Naive B cell (primary cell): ENCODE results near the gene RACK1. TPM values are rescaled to one million over a fixed set of nuclear protein-coding genes. Genes with fewer than 3 reads are reported as not detected.
"Not testable (repeated sequence)": the region's sequence is repeated elsewhere in the genome, so short reads cannot be mapped to it uniquely, and the experiment has no call there.

ENCODE experiments used
- ATAC-seq, 2 donors: fragments of 150-1000 bp; cut with Tn5 transposase; 2 replicates each; pipeline ENCODE4 v1.10.0; 2021; ENCODE audit warnings: low read depth in 2 of 2, mild to moderate bottlenecking in 2 of 2, moderate library complexity in 2 of 2
- DNase-seq: peaks from one replicate; pipeline ENCODE4 v3.0.0; 2022
- H3K27ac Mint-ChIP-seq, 6 donors: one replicate each; pipeline ENCODE4 v1.8.0; 2020 to 2022; ENCODE audit warnings: mild to moderate bottlenecking in 6 of 6, mixed read lengths in 6 of 6, moderate library complexity in 5 of 6, inconsistent platforms in 2 of 6
- H3K27me3 Mint-ChIP-seq, 3 donors: one replicate each; pipeline ENCODE4 v1.8.0; 2021 to 2022; ENCODE audit warnings: mixed read lengths in 3 of 3, mild to moderate bottlenecking in 1 of 3
- H3K36me3 Mint-ChIP-seq, 2 donors: one replicate each; pipeline ENCODE4 v1.8.0; 2020 to 2022; ENCODE audit warnings: mixed read lengths in 2 of 2, inconsistent platforms in 1 of 2, mild to moderate bottlenecking in 1 of 2
- H3K4me1 Mint-ChIP-seq, 3 donors: one replicate each; pipeline ENCODE4 v1.8.0; 2020 to 2022; ENCODE audit warnings: mixed read lengths in 3 of 3, inconsistent platforms in 1 of 3, mild to moderate bottlenecking in 1 of 3, moderate library complexity in 1 of 3
- H3K4me3 Mint-ChIP-seq, 8 donors: one replicate each; pipeline ENCODE4 v1.8.0; 2020 to 2022; ENCODE audit warnings: mild to moderate bottlenecking in 8 of 8, mixed read lengths in 8 of 8, moderate library complexity in 8 of 8, inconsistent platforms in 2 of 8
- H3K9me3 Mint-ChIP-seq, 7 donors: one replicate each; pipeline ENCODE4 v1.8.0; 2020 to 2022; ENCODE audit warnings: mixed read lengths in 7 of 7, mild to moderate bottlenecking in 5 of 7, inconsistent platforms in 2 of 7, moderate library complexity in 1 of 7
- polyA plus RNA-seq, 6 donors: library from polyadenylated mRNA; unstranded; fragments of 300-500 nt; fragmentation: Illumina TruSeq; gene quantifications; one replicate each; pipeline ENCODE4 v1.2.3, GENCODE V29; 2021; ENCODE audit warnings: low read depth in 6 of 6

RACK1 gene
- 1,000 to 10,000 TPM; 2,383 to 2,887 (median 2,526) TPM for polyA plus RNA-seq

- H3K4me1 Mint-ChIP-seq: peaks cover 52 to 82% (median 65%) of the 10 kb centered on the region in 3 donors
- H3K9me3 Mint-ChIP-seq: no peaks in the 10 kb centered on the region
- H3K27me3 Mint-ChIP-seq: no peaks in the 10 kb centered on the region
- H3K4me3 Mint-ChIP-seq: peak within 1 kb of the TSS; percentile 96 to 99 (median 98)
- ATAC-seq (peak; percentile 77 to 79), DNase-seq (peak; percentile 89)
- H3K27ac Mint-ChIP-seq: peak within 1 kb of the TSS; percentile 96 to 98 (median 98)
- peaks cover 8 to 13% of the 10 kb centered on the region in 2 donors for H3K36me3 Mint-ChIP-seq
Measured at GRCh38 chr5:181243564-181244343, at the start of gene RACK1. Gene RACK1, minus strand, starts transcription at chr5:181243906. Its CDS starts 106 bp downstream, at chr5:181243800.

- DNase-seq (peak; percentile 25), ATAC-seq (peak; percentile 37 to 65)
- H3K36me3 Mint-ChIP-seq, H3K27me3 Mint-ChIP-seq, H3K9me3 Mint-ChIP-seq: not testable (repeated sequence)
- Mint-ChIP-seq H3K4me1 (peaks cover 24 to 26% (median 24%) of the 10 kb centered on the region in 3 donors), H3K4me3 (peak overlapping the region in 7 of 8 donors; percentile 36 to 86 (median 69)), H3K27ac (peak overlapping the region; percentile 88 to 96 (median 92))
Measured at GRCh38 chr5:181287331-181287730, 43.6 kb upstream of the RACK1 start.

DNA sequence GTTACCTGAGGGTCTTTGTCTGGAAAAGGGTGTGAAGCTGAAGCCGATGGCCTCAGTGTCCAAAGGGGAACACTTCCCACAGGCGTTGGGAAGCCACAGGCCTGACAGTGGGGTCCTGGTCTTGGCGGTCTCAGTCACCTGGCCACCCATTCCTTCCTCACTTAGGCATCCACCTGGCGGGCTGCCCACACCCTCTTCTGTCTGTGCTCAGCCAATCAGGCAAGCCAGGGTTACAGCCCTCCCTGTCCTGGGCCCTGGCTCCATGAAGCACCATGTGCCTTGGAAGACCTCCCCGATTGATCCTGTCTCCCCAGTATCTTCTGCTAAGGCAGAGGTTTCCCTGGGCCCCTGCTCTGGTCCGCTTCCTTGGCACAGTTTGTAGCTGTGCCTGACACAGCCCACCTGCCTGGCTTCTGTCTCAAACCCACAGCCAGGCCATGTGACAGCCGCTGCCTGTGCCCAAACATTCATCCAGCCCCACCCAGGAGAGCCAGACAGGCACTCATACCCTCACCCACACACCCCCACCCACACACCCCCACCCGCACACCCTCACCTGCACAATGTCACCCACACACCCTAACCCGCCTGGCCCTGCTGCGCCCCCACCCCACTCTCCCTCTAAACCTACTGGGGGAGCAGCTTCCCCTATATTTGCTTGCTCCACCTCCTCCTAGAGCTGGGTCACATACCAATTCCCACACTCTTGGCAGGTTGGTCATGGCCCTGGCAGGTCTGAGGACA lies 42.4 kb upstream of the RACK1 start:
- not testable (repeated sequence) for H3K36me3 Mint-ChIP-seq, DNase-seq, ATAC-seq, H3K9me3 Mint-ChIP-seq, H3K27me3 Mint-ChIP-seq
- peak overlapping the region in 4 of 8 donors; percentile 23 to 76 (median 62) for H3K4me3 Mint-ChIP-seq
- peak overlapping the region in 5 of 6 donors; percentile 88 to 96 (median 90) for H3K27ac Mint-ChIP-seq
- H3K4me1 Mint-ChIP-seq: peaks cover 24 to 27% (median 26%) of the 10 kb centered on the region in 3 donors

GRCh38 chr5:181283841-181284755 lies 40.4 kb upstream of the RACK1 start:
- not testable (repeated sequence) for H3K27me3 Mint-ChIP-seq, ATAC-seq, H3K4me3 Mint-ChIP-seq, H3K36me3 Mint-ChIP-seq, H3K9me3 Mint-ChIP-seq, DNase-seq
- peak overlapping the region in 4 of 6 donors; percentile 36 to 57 (median 46) for H3K27ac Mint-ChIP-seq
- H3K4me1 Mint-ChIP-seq: peaks cover 24 to 27% (median 26%) of the 10 kb centered on the region in 3 donors

GRCh38 chr5:181283347-181283746 lies 39.6 kb upstream of the RACK1 start:
- Mint-ChIP-seq H3K27me3 (no peaks in the 10 kb centered on the region), H3K27ac (peak overlapping the region in 4 of 6 donors; percentile 32 to 54 (median 37)), H3K9me3 (no peaks in the 10 kb centered on the region), H3K4me3 (no peak overlapping the region), H3K36me3 (no peaks in the 10 kb centered on the region), H3K4me1 (peaks cover 24 to 27% (median 24%) of the 10 kb centered on the region in 3 donors)
- DNase-seq (no peak), ATAC-seq (no peak)

GRCh38 chr5:181282874-181283273 lies 39.2 kb upstream of the RACK1 start:
- H3K4me3 Mint-ChIP-seq: no peak overlapping the region
- H3K4me1 Mint-ChIP-seq: peaks cover 19 to 22% (median 20%) of the 10 kb centered on the region in 3 donors
- ATAC-seq (no peak), DNase-seq (no peak)
- no peaks in the 10 kb centered on the region for H3K9me3 Mint-ChIP-seq
- no peaks in the 10 kb centered on the region for H3K36me3 Mint-ChIP-seq
- H3K27me3 Mint-ChIP-seq: no peaks in the 10 kb centered on the region
- no peak overlapping the region for H3K27ac Mint-ChIP-seq

DNA sequence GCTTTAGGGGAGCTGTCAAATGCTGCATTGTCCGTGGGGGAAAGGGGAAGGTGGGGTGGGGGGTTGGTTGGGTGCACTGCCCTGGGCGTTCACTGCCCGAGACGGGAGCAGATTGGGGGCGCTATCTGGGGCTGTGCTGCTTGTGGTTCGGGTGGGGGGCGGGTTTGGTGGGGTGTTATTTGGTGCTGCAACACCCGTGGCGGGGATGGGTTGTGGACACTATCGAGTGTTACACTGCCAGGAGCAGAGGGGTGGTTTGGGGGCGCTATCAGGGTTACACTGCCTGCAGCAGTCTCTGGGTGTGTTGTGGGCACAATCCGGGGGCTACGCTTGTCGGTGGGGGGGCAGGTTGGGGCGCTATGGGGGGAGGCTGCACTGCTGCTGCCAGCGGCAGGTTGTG lies 38.7 kb upstream of the RACK1 start:
- not testable (repeated sequence) for ATAC-seq, H3K27me3 Mint-ChIP-seq, H3K4me3 Mint-ChIP-seq, H3K36me3 Mint-ChIP-seq, H3K9me3 Mint-ChIP-seq, H3K27ac Mint-ChIP-seq, DNase-seq
- H3K4me1 Mint-ChIP-seq: peaks cover 14 to 17% (median 15%) of the 10 kb centered on the region in 3 donors

DNA sequence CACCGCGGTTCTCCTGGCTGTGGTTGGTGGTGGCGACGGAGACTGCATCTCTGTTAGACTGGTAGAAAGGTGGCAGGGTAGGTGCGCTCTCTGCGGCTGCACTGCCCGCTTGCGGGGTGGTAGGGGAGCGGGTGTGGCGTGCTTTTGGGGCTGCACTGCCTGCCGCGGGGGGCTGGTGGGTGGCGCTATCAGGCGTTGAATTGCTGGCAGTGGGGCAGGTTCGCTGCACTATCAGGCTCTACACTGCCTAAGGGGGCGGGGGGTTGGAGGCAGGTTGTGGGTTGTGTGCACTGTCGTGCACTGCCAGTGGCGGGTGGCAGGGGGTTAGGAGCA lies 38.2 kb upstream of the RACK1 start:
- H3K4me3 Mint-ChIP-seq: no peak overlapping the region
- ATAC-seq: no peak
- H3K36me3 Mint-ChIP-seq: no peaks in the 10 kb centered on the region
- no peaks in the 10 kb centered on the region for H3K27me3 Mint-ChIP-seq
- H3K27ac Mint-ChIP-seq: no peak overlapping the region
- DNase-seq: no peak
- peaks cover 10 to 13% (median 11%) of the 10 kb centered on the region in 3 donors for H3K4me1 Mint-ChIP-seq
- no peaks in the 10 kb centered on the region for H3K9me3 Mint-ChIP-seq

GRCh38 chr5:181281077-181281983 lies 37.6 kb upstream of the RACK1 start:
- no peaks in the 10 kb centered on the region for H3K36me3 Mint-ChIP-seq
- no peak overlapping the region for H3K27ac Mint-ChIP-seq
- peaks cover 3 to 6% (median 4%) of the 10 kb centered on the region in 3 donors for H3K4me1 Mint-ChIP-seq
- ATAC-seq (no peak), DNase-seq (no peak)
- no peaks in the 10 kb centered on the region for H3K27me3 Mint-ChIP-seq
- no peaks in the 10 kb centered on the region for H3K9me3 Mint-ChIP-seq
- H3K4me3 Mint-ChIP-seq: no peak overlapping the region

- Mint-ChIP-seq H3K4me1 (peaks cover 0 to 3% (median 0%) of the 10 kb centered on the region in 3 donors), H3K9me3 (no peaks in the 10 kb centered on the region), H3K4me3 (no peak overlapping the region), H3K27me3 (no peaks in the 10 kb centered on the region), H3K27ac (no peak overlapping the region), H3K36me3 (no peaks in the 10 kb centered on the region)
- no peak for ATAC-seq
- no peak for DNase-seq
Measured at GRCh38 chr5:181280251-181280762, 36.6 kb upstream of the RACK1 start.

GRCh38 chr5:181273433-181273744 lies 29.7 kb upstream of the RACK1 start:
- H3K27ac Mint-ChIP-seq: peak overlapping the region in 1 of 6 donors; percentile 38
- ATAC-seq (peak; percentile 41 to 61), DNase-seq (peak; percentile 42)
- not testable (repeated sequence) for H3K9me3 Mint-ChIP-seq, H3K27me3 Mint-ChIP-seq, H3K36me3 Mint-ChIP-seq, H3K4me1 Mint-ChIP-seq, H3K4me3 Mint-ChIP-seq

GRCh38 chr5:181271081-181271480 lies 27.4 kb upstream of the RACK1 start:
- Mint-ChIP-seq H3K27ac (peak overlapping the region in 1 of 6 donors; percentile 47), H3K9me3 (no peaks in the 10 kb centered on the region), H3K4me1 (peaks cover 0 to 3% (median 0%) of the 10 kb centered on the region in 3 donors), H3K27me3 (no peaks in the 10 kb centered on the region), H3K36me3 (no peaks in the 10 kb centered on the region), H3K4me3 (no peak overlapping the region)
- no peak for DNase-seq
- no peak for ATAC-seq
